Ascending aorta (tissue), 2 donors: ENCODE data around the gene CRYZ. TPM values are rescaled to one million over a fixed set of nuclear protein-coding genes. Genes with fewer than 3 reads are reported as not detected.
"Not testable (repeated sequence)": the region's sequence is repeated elsewhere in the genome, so short reads cannot be mapped to it uniquely, and the experiment has no call there.

ENCODE experiments used
- DNase-seq, 2 donors: peaks; one replicate each; pipeline ENCODE4 v3.0.0-alpha.2; 2019; ENCODE audit warnings: low spot score in 2 of 2
- H3K27ac ChIP-seq, 2 donors: fragments of 200-600 bp; sonication (generic); one replicate each; pipeline ENCODE4 v1.5.1; 2016 to 2017; ENCODE audit warnings: mild to moderate bottlenecking in 1 of 2
- H3K27me3 ChIP-seq: fragments of 200-600 bp; sonication (generic); one replicate; pipeline ENCODE4 v1.5.1; 2017
- H3K36me3 ChIP-seq, 2 donors: fragments of 200-600 bp; sonication (generic); one replicate each; pipeline ENCODE4 v1.5.1; 2016
- H3K4me1 ChIP-seq, 2 donors: fragments of 200-600 bp; sonication (generic); one replicate each; pipeline ENCODE4 v1.5.1; 2016 to 2017; ENCODE audit warnings: mild to moderate bottlenecking in 1 of 2
- H3K4me3 ChIP-seq, 2 donors: fragments of 200-600 bp; sonication (generic); one replicate each; pipeline ENCODE4 v1.5.1; 2016 to 2017; ENCODE audit warnings: mild to moderate bottlenecking in 1 of 2
- H3K9me3 ChIP-seq, 2 donors: fragments of 200-600 bp; sonication (generic); one replicate each; pipeline ENCODE4 v1.5.1; 2016
- CTCF ChIP-seq, 3 experiments: fragments of 200-600 bp in 2 of 3; fragments of 450-650 bp in 1 of 3; sonication (generic) in 2 of 3; IDR thresholded peaks; one replicate each; pipeline ENCODE4 v1.5.1; 2016 to 2019; ENCODE audit warnings: antibody characterized with exemption in 3 of 3, mild to moderate bottlenecking in 1 of 3, moderate library complexity in 1 of 3
- intact Hi-C: fragments of 100-400 bp; cut with DNase I; formaldehyde crosslinking; loops from one replicate; pipeline ENCODE4 v1.15.1; 2023
- total RNA-seq: library from RNA; depleted of rRNA; stranded (reverse); fragments of >200 nt; gene quantifications from one replicate; pipeline ENCODE4 v1.1.0, GENCODE V29; 2016

CRYZ gene
- total RNA-seq, 1 donor from 2014 or later, result 6.8 TPM

- Histone ChIP-seq H3K27ac (no peak overlapping the region), H3K27me3 (no peaks in the 10 kb centered on the region), H3K4me1 (no peaks in the 10 kb centered on the region), H3K9me3 (no peaks in the 10 kb centered on the region), H3K36me3 (peaks cover 18 to 34% of the 10 kb centered on the region in 2 donors), H3K4me3 (no peak overlapping the region)
- intact Hi-C loops, result no loop called here
- no peak for DNase-seq
- no peak for TF ChIP-seq CTCF (IDR thresholded peaks at IDR 0.05)
Observed at GRCh38 chr1:74763807-74764206, 31.0 kb upstream of the CRYZ start.

GRCh38 chr1:74756650-74757049 is 23.8 kb upstream of the CRYZ start:
- H3K27me3 ChIP-seq, H3K27ac ChIP-seq, H3K4me3 ChIP-seq, DNase-seq, H3K9me3 ChIP-seq, H3K4me1 ChIP-seq, intact Hi-C loops: not testable (repeated sequence)
- H3K36me3 ChIP-seq, result peaks cover 54 to 86% of the 10 kb centered on the region in 2 donors

- TF ChIP-seq CTCF (IDR thresholded peaks at IDR 0.05), result no peak
- Histone ChIP-seq H3K27ac (no peak overlapping the region), H3K9me3 (no peaks in the 10 kb centered on the region), H3K27me3 (no peaks in the 10 kb centered on the region), H3K4me1 (no peaks in the 10 kb centered on the region), H3K4me3 (no peak overlapping the region), H3K36me3 (peaks cover 54 to 87% of the 10 kb centered on the region in 2 donors)
- no peak for DNase-seq
- intact Hi-C loops, result no loop called here
Observed at GRCh38 chr1:74755475-74755874, 22.6 kb upstream of the CRYZ start.

GRCh38 chr1:74753104-74753503 is 20.3 kb upstream of the CRYZ start:
- Histone ChIP-seq H3K27ac (no peak overlapping the region), H3K9me3 (no peaks in the 10 kb centered on the region), H3K36me3 (peaks cover 55 to 88% of the 10 kb centered on the region in 2 donors), H3K27me3 (no peaks in the 10 kb centered on the region), H3K4me1 (no peaks in the 10 kb centered on the region), H3K4me3 (no peak overlapping the region)
- intact Hi-C loops, result no loop called here
- TF ChIP-seq CTCF (IDR thresholded peaks at IDR 0.05), result no peak
- DNase-seq, result no peak

GRCh38 chr1:74748960-74749359 is 16.1 kb upstream of the CRYZ start:
- H3K27ac ChIP-seq, result no peak overlapping the region
- no peaks in the 10 kb centered on the region for H3K9me3 ChIP-seq
- H3K36me3 ChIP-seq, result peaks cover 50 to 56% of the 10 kb centered on the region in 2 donors
- no peak for TF ChIP-seq CTCF (IDR thresholded peaks at IDR 0.05)
- H3K4me3 ChIP-seq, result no peak overlapping the region
- intact Hi-C loops, result no loop called here
- no peak for DNase-seq
- no peaks in the 10 kb centered on the region for H3K4me1 ChIP-seq
- H3K27me3 ChIP-seq, result no peaks in the 10 kb centered on the region

GRCh38 chr1:74745247-74745646 is 12.4 kb upstream of the CRYZ start:
- H3K9me3 ChIP-seq, H3K27ac ChIP-seq, DNase-seq, H3K27me3 ChIP-seq, H3K4me1 ChIP-seq, H3K4me3 ChIP-seq, intact Hi-C loops: not testable (repeated sequence)
- peaks cover 48% of the 10 kb centered on the region in 2 donors for H3K36me3 ChIP-seq

- H3K27ac ChIP-seq, intact Hi-C loops, H3K9me3 ChIP-seq, H3K4me1 ChIP-seq, H3K4me3 ChIP-seq, H3K27me3 ChIP-seq, DNase-seq: not testable (repeated sequence)
- H3K36me3 ChIP-seq, result peaks cover 49 to 67% of the 10 kb centered on the region in 2 donors
Observed at GRCh38 chr1:74740307-74740980, 7.6 kb upstream of the CRYZ start.
